ENCODE results near the gene KIF26A. TPM values are rescaled to one million over a fixed set of nuclear protein-coding genes. Genes with fewer than 3 reads are reported as not detected.

KIF26A gene
- total and polyA plus RNA-seq, 2 donors (not counting 1 experiment from before 2014, with no cell fraction given) = 0.15 TPM; not detected in 1

- 66% methylated on average over 16 of the region's 26 CpGs for WGBS (ENCODE audit: insufficient coverage)
- Histone ChIP-seq H3K36me3 (replicated peaks in 1 of 2; ENCODE audit: control extremely low read depth in 1 of 2, control insufficient read depth in 1 of 2, extremely low read depth in 1 of 2, insufficient read depth in 2 of 2, low read length in 1 of 2) (no peaks in the 10 kb centered on the region), H3K27ac (ENCODE audit: low read length in 2 of 2) (no peak overlapping the region), H4K20me1 (ENCODE audit: control insufficient read depth, insufficient read depth, low read length, poor library complexity, severe bottlenecking) (no peaks in the 10 kb centered on the region), H3K4me1 (ENCODE audit: control insufficient read depth in 2 of 2, insufficient read depth in 2 of 2, low read length in 2 of 2) (no peaks in the 10 kb centered on the region), H3K9me3 (ENCODE audit: control extremely low read depth in 1 of 3, control insufficient read depth in 2 of 3, insufficient read depth in 1 of 3, low read length in 2 of 3) (peaks cover 0 to 3% (median 0%) of the 10 kb centered on the region in 3 donors), H3K4me2 (replicated peaks; ENCODE audit: low read depth, low read length, poor library complexity, severe bottlenecking) (no peak overlapping the region), H3K79me2 (ENCODE audit: control insufficient read depth, insufficient read depth, low read length) (no peaks in the 10 kb centered on the region), H2AFZ (ENCODE audit: insufficient read depth, low read depth, low read length, poor library complexity, severe bottlenecking) (no peak overlapping the region), H3K4me3 (ENCODE audit: control extremely low read depth in 1 of 5, extremely low read depth in 1 of 5, insufficient read depth in 1 of 5, low read depth in 2 of 5, low read length in 4 of 5) (no peak overlapping the region), H3K27me3 (replicated peaks in 1 of 4; ENCODE audit: control extremely low read depth in 1 of 4, control insufficient read depth in 3 of 4, insufficient read depth in 4 of 4, low read length in 3 of 4) (no peaks in the 10 kb centered on the region), H3K9ac (ENCODE audit: low read length) (no peak overlapping the region)
- H3K27ac Mint-ChIP-seq = no peak overlapping the region
- no peaks in the 10 kb centered on the region for H3K9me3 Mint-ChIP-seq (ENCODE audit: insufficient read depth)
- POLR2A ChIA-PET = no interaction called here
- H3K27me3 Mint-ChIP-seq = peaks cover 3% of the 10 kb centered on the region
- CTCF ChIA-PET = no interaction called here
- ATAC-seq (ENCODE audit: low read depth) = no peak
- no peak for DNase-seq
- H3K4me1 Mint-ChIP-seq = no peaks in the 10 kb centered on the region
- no peak overlapping the region for H3K4me3 Mint-ChIP-seq
- intact Hi-C loops (cut with micrococcal nuclease) = no loop called here
- no peak for TF ChIP-seq EZH2 (IDR thresholded peaks at IDR 0.05; ENCODE audit: borderline replicate concordance, insufficient read depth, low read depth, low read length, poor library complexity, severe bottlenecking)
- no peak for TF ChIP-seq CTCF (IDR thresholded peaks at IDR 0.05)
Measured at GRCh38 chr14:104108570-104109541, 29.5 kb upstream of the KIF26A start.

GRCh38 chr14:104109731-104110361 is 28.5 kb upstream of the KIF26A start:
- no peak overlapping the region for H3K27ac ChIP-seq (ENCODE audit: low read length in 2 of 2)
- H3K4me3 Mint-ChIP-seq = no peak overlapping the region
- H3K27me3 ChIP-seq (replicated peaks in 1 of 4; ENCODE audit: control extremely low read depth in 1 of 4, control insufficient read depth in 3 of 4, insufficient read depth in 4 of 4, low read length in 3 of 4) = peaks cover 0 to 2% (median 0%) of the 10 kb centered on the region in 4 experiments
- no peak overlapping the region for H3K27ac Mint-ChIP-seq
- no peak overlapping the region for H3K9ac ChIP-seq (ENCODE audit: low read length)
- ChIA-PET CTCF (no interaction called here), POLR2A (no interaction called here)
- H3K27me3 Mint-ChIP-seq = peaks cover 3% of the 10 kb centered on the region
- H3K4me1 Mint-ChIP-seq = no peaks in the 10 kb centered on the region
- H3K4me3 ChIP-seq (ENCODE audit: control extremely low read depth in 1 of 5, extremely low read depth in 1 of 5, insufficient read depth in 1 of 5, low read depth in 2 of 5, low read length in 4 of 5) = no peak overlapping the region
- ATAC-seq (ENCODE audit: low read depth) = no peak
- no peaks in the 10 kb centered on the region for H3K9me3 Mint-ChIP-seq (ENCODE audit: insufficient read depth)
- H3K4me1 ChIP-seq (ENCODE audit: control insufficient read depth in 2 of 2, insufficient read depth in 2 of 2, low read length in 2 of 2) = no peaks in the 10 kb centered on the region
- no peaks in the 10 kb centered on the region for H3K79me2 ChIP-seq (ENCODE audit: control insufficient read depth, insufficient read depth, low read length)
- 91% methylated on average over 22 of the region's 24 CpGs for WGBS (ENCODE audit: insufficient coverage)
- H3K36me3 ChIP-seq (replicated peaks in 1 of 2; ENCODE audit: control extremely low read depth in 1 of 2, control insufficient read depth in 1 of 2, extremely low read depth in 1 of 2, insufficient read depth in 2 of 2, low read length in 1 of 2) = no peaks in the 10 kb centered on the region
- no peak overlapping the region for H2AFZ ChIP-seq (ENCODE audit: insufficient read depth, low read depth, low read length, poor library complexity, severe bottlenecking)
- peaks cover 0 to 3% (median 0%) of the 10 kb centered on the region in 3 donors for H3K9me3 ChIP-seq (ENCODE audit: control extremely low read depth in 1 of 3, control insufficient read depth in 2 of 3, insufficient read depth in 1 of 3, low read length in 2 of 3)
- no peaks in the 10 kb centered on the region for H4K20me1 ChIP-seq (ENCODE audit: control insufficient read depth, insufficient read depth, low read length, poor library complexity, severe bottlenecking)
- intact Hi-C loops (cut with micrococcal nuclease) = no loop called here
- H3K4me2 ChIP-seq (replicated peaks; ENCODE audit: low read depth, low read length, poor library complexity, severe bottlenecking) = no peak overlapping the region
- DNase-seq = no peak
- TF ChIP-seq EZH2 (IDR thresholded peaks at IDR 0.05; ENCODE audit: borderline replicate concordance, insufficient read depth, low read depth, low read length, poor library complexity, severe bottlenecking) = no peak
- TF ChIP-seq CTCF (IDR thresholded peaks at IDR 0.05) = no peak
